Measurements from ENCODE around the gene ANGPTL5.

DNA sequence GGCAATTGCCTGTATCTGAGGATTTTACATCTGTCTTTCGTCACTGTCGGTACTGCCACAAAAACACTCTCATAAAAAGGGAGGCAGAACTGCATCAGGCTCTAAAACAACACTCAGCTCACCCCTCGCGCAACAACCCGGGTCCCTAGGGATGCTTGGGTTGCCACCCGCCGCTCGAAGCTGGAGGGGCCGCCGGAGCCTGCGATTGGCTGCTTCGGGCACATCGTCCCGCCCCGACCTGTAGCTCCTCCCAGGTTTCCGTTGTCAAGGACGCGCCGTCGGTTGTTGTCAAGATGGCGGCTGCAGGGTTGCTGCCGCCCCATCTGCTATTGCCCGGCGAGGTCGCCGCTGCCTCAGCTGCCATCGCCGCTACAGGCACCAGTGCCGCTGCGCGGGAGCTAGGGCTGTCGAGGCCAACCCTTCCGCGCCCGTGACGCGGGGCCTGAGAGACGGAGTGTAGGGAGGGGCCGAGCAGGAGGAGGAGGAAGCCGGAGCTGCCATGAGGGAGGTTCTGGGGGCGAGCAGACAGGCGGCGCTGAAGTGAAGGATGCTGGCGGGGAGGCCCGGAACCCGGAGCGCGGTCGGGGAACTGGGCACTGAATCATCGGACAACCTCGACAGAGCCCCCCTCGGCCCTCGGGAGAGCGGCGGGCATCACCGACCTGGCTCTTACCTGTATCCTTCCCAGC is 1.4 kb downstream of the ANGPTL5 start, which contains the start of gene CEP126:
- TF ChIP-seq POLR2A (IDR thresholded peaks at IDR 0.05): peak; percentile 4 to 63
- TF ChIP-seq CTCF (IDR thresholded peaks at IDR 0.05): peak; percentile 58 to 70 (median 65)

All from uterus (tissue), 2 donors.